ENCODE data around the gene RABGAP1L. TPM values are rescaled to one million over a fixed set of nuclear protein-coding genes. Genes with fewer than 3 reads are reported as not detected.
A peak's percentile ranks its signal among the peaks of the same experiment; 100 is the strongest.

Gene RABGAP1L
- total and polyA plus RNA-seq, 2 of the 8 experiments (the other 6 are each of a cell fraction or from before 2014, with no cell fraction given), result 33.3 to 156 TPM

- Histone ChIP-seq H3K79me1 (ENCODE audit: low read depth, low read length) (no peaks in the 10 kb centered on the region), H2AFZ (ENCODE audit: low read length) (no peak overlapping the region), H2BK5ac (ENCODE audit: low read depth, low read length) (no peak overlapping the region), H2BK120ac (replicated peaks; ENCODE audit: low read depth, low read length) (no peak overlapping the region), H3K36me3 (ENCODE audit: control insufficient read depth in 2 of 4, insufficient read depth in 4 of 4, low read length in 3 of 4) (peaks cover 0 to 20% (median 0%) of the 10 kb centered on the region in 4 experiments; a peak in 3 of 8 replicates), H2BK15ac (ENCODE audit: low read length) (no peak overlapping the region), H2AK5ac (ENCODE audit: low read depth, low read length) (no peak overlapping the region), H3K23ac (ENCODE audit: insufficient read length) (no peak overlapping the region), H3K18ac (ENCODE audit: extremely low read depth, low read length) (no peak overlapping the region), H3K4ac (replicated peaks; ENCODE audit: insufficient read length, low read depth, low read length) (no peak overlapping the region), H3K4me2 (ENCODE audit: insufficient read depth in 1 of 2, low read depth in 2 of 2, low read length in 2 of 2) (no peak overlapping the region), H3K23me2 (ENCODE audit: low read depth, low read length) (no peaks in the 10 kb centered on the region), H3K9me3 (ENCODE audit: insufficient read depth in 2 of 2, low read depth in 1 of 2, low read length in 1 of 2) (no peaks in the 10 kb centered on the region), H3K4me1 (replicated peaks in 1 of 4; ENCODE audit: control insufficient read depth in 3 of 4, insufficient read depth in 4 of 4, low read length in 3 of 4) (no peaks in the 10 kb centered on the region), H2BK20ac (ENCODE audit: low read length) (no peak overlapping the region), H4K20me1 (replicated peaks in 1 of 2; ENCODE audit: control insufficient read depth in 1 of 2, insufficient read depth in 2 of 2, low read length in 2 of 2) (no peaks in the 10 kb centered on the region), H4K5ac (ENCODE audit: insufficient read length, low read depth, low read length) (no peak overlapping the region), H3K27me3 (replicated peaks in 1 of 4; ENCODE audit: control insufficient read depth in 3 of 4, extremely low read depth in 1 of 4, insufficient read depth in 3 of 4, low read length in 3 of 4) (no peaks in the 10 kb centered on the region), H3K4me3 (ENCODE audit: extremely low read depth in 1 of 4, insufficient read depth in 2 of 4, low read depth in 3 of 4, low read length in 4 of 4) (no peak overlapping the region), H3K27ac (ENCODE audit: low read depth, low read length) (no peak overlapping the region), H3K56ac (replicated peaks; ENCODE audit: insufficient read length, low read depth, low read length) (no peak overlapping the region), H3K9ac (replicated peaks in 1 of 4; ENCODE audit: extremely low read depth in 1 of 4, low read depth in 3 of 4, low read length in 3 of 4) (no peak overlapping the region), H4K91ac (replicated peaks; ENCODE audit: insufficient read length, low read length) (no peak overlapping the region), H4K8ac (ENCODE audit: extremely low read depth, insufficient read depth, low read length) (no peak overlapping the region), H3K14ac (ENCODE audit: insufficient read length) (no peak overlapping the region), H2BK12ac (ENCODE audit: low read depth, low read length) (no peak overlapping the region), H3K79me2 (ENCODE audit: control insufficient read depth in 1 of 2, insufficient read depth in 2 of 2, low read length in 2 of 2) (no peaks in the 10 kb centered on the region)
- CTCF ChIA-PET (ENCODE audit: partially characterized antibody), result interaction anchor here (1.0 kb wide), 1 partner anchor 223 kb away, joined by 3 read pairs; no protein-coding TSS in a partner anchor
- no peak for TF ChIP-seq SP2 (IDR thresholded peaks at IDR 0.05; ENCODE audit: low read length)
- no peak for TF ChIP-seq ZNF274 (IDR thresholded peaks at IDR 0.05; ENCODE audit: borderline replicate concordance, extremely low read depth, low read length)
- peak; percentile 66; the same call in 1 of the 2 replicates for TF ChIP-seq YY1 (IDR thresholded peaks at IDR 0.05; ENCODE audit: low read depth, low read length)
- no peak for DNase-seq (ENCODE audit: low read depth in 1 of 2, low spot score in 2 of 2)
- WGBS, 2 experiments (ENCODE audit: extremely low coverage in 1 of 2, insufficient coverage in 1 of 2, insufficient read length in 1 of 2, insufficient replicate concordance in 2 of 2, low coverage in 1 of 2, low lambda C conversion rate in 2 of 2, missing lambda C conversion rate in 1 of 2), result 90% methylated on average over 4 of the region's 4 CpGs; no CpG with 5 or more reads in 1 of the 2 experiments
- POLR2A ChIA-PET (ENCODE audit: partially characterized antibody), result no interaction called here
- FAIRE-seq, result no peak
Measured at GRCh38 chr1:174247472-174247871, 88.2 kb downstream of the RABGAP1L start.

Data from H1 (cell line).